PC-3 (cell line): ENCODE data around the gene LIN28B. TPM values are rescaled to one million over a fixed set of nuclear protein-coding genes. Genes with fewer than 3 reads are reported as not detected.
A peak's percentile ranks its signal among the peaks of the same experiment; 100 is the strongest.

Experiments used
- ATAC-seq: fragments of 200-7000 bp; cut with Tn5 transposase; 2 replicates; pipeline ENCODE4 v1.9.1; 2020; ENCODE audit warnings: mild to moderate bottlenecking, moderate library complexity
- BruUV-seq: library from RNA; stranded (reverse); fragments of 400-500 nt; replicated peaks from 2 replicates; lab custom pipeline; 2021; lab: Mats Ljungman, UMichigan
- CTCF ChIA-PET: fragments of 300-600 bp; sonication (Branson Sonifier 250); formaldehyde crosslinking; loops from one replicate; lab custom pipeline; 2022; ENCODE audit warnings: antibody characterized with exemption; lab: Charles Lee
- POLR2A ChIA-PET: fragments of 300-600 bp; sonication (Branson Sonifier 250); formaldehyde crosslinking; loops from one replicate; lab custom pipeline; 2022; ENCODE audit warnings: antibody characterized with exemption; ENCODE audit not compliant: unreplicated experiment; lab: Charles Lee
- DNase-seq: peaks from one replicate; pipeline ENCODE4 v3.0.0-alpha.2; 2015
- H2AFZ ChIP-seq: fragments of 300-600 bp; sonication (generic); 2 replicates; pipeline ENCODE4 v1.6.0; 2016; ENCODE audit warnings: antibody characterized with exemption, low read length
- H3F3A ChIP-seq: fragments of 300-600 bp; sonication (generic); one replicate; pipeline ENCODE4 v1.6.0; 2017; ENCODE audit warnings: antibody characterized with exemption, low read length, control low read depth, mild to moderate bottlenecking; ENCODE audit not compliant: unreplicated experiment
- H3K27ac ChIP-seq: fragments of 300-600 bp; sonication (generic); 2 replicates; pipeline ENCODE4 v1.5.1; 2016; ENCODE audit warnings: mild to moderate bottlenecking, low read length
- H3K27me3 ChIP-seq: fragments of 300-600 bp; sonication (generic); 2 replicates; pipeline ENCODE4 v1.6.1; 2016; ENCODE audit warnings: low read length, mixed read lengths
- H3K36me3 ChIP-seq: fragments of 300-600 bp; sonication (generic); 2 replicates; pipeline ENCODE4 v1.6.1; 2016; ENCODE audit warnings: low read depth, mixed run types, low read length, mixed read lengths
- H3K4me1 ChIP-seq: fragments of 300-600 bp; sonication (generic); 2 replicates; pipeline ENCODE4 v1.5.1; 2016; ENCODE audit warnings: low read length; ENCODE audit not compliant: insufficient read depth
- H3K4me2 ChIP-seq: fragments of 300-600 bp; sonication (generic); 2 replicates; pipeline ENCODE4 v1.6.0; 2016; ENCODE audit warnings: low read length
- H3K4me3 ChIP-seq: fragments of 300-600 bp; sonication (generic); 2 replicates; pipeline ENCODE4 v1.5.1; 2016; ENCODE audit warnings: mild to moderate bottlenecking, low read length, mixed read lengths
- H3K79me2 ChIP-seq: fragments of 300-600 bp; sonication (generic); 2 replicates; pipeline ENCODE4 v1.6.1; 2017; ENCODE audit warnings: low read length, mixed read lengths
- H3K9ac ChIP-seq: fragments of 300-600 bp; sonication (generic); 2 replicates; pipeline ENCODE4 v1.6.0; 2016; ENCODE audit warnings: mild to moderate bottlenecking, low read length
- H3K9me2 ChIP-seq: fragments of 300-600 bp; sonication (generic); replicated peaks from 2 replicates; pipeline ENCODE4 v1.6.1; 2016; ENCODE audit warnings: mixed run types, low read length, mixed read lengths
- H3K9me3 ChIP-seq: fragments of 300-600 bp; sonication (generic); 2 replicates; pipeline ENCODE4 v1.6.1; 2016; ENCODE audit warnings: low read length, mixed read lengths
- H4K20me1 ChIP-seq: fragments of 300-600 bp; sonication (generic); 2 replicates; pipeline ENCODE4 v1.6.1; 2016; ENCODE audit warnings: low read length, mixed read lengths
- CTCF ChIP-seq: fragments of 300-600 bp; sonication (generic); conservative IDR thresholded peaks from 2 replicates; pipeline ENCODE4 v1.5.1; 2017; ENCODE audit warnings: antibody characterized with exemption, low read depth, mild to moderate bottlenecking, low read length
- EZH2 ChIP-seq: fragments of 300-600 bp; sonication (generic); IDR thresholded peaks from one replicate; pipeline ENCODE4 v1.6.1; 2017; ENCODE audit warnings: antibody characterized with exemption, mild to moderate bottlenecking, low read length; ENCODE audit not compliant: unreplicated experiment
- EZH2phosphoT487 ChIP-seq: fragments of 300-600 bp; sonication (generic); IDR thresholded peaks from 2 replicates; pipeline ENCODE4 v1.6.1; 2018; ENCODE audit warnings: mild to moderate bottlenecking, antibody characterized with exemption, low read length, borderline replicate concordance
- intact Hi-C: fragments of 100-400 bp; cut with micrococcal nuclease; formaldehyde crosslinking; loops from 2 replicates; pipeline ENCODE4 v1.9.0; 2023
- total RNA-seq: library from RNA; depleted of rRNA; stranded (reverse); fragments of >200 nt; gene quantifications from 2 replicates; pipeline ENCODE4 v1.2.3, GENCODE V29; 2014

The LIN28B gene
- total RNA-seq, 1 experiment from 2014 or later, result 0.11 TPM

- no peak for ATAC-seq
- POLR2A ChIA-PET, result no interaction called here
Measured at GRCh38 chr6:105057160-105057559, 100.3 kb downstream of the LIN28B start.

GRCh38 chr6:105058316-105058715, 101.4 kb downstream of the LIN28B start:
- no peak for ATAC-seq
- H3K9me2 ChIP-seq, result no peaks in the 10 kb centered on the region
- no peaks in the 10 kb centered on the region for H3K4me1 ChIP-seq
- BruUV-seq, result no TSS peak
- H3K9ac ChIP-seq, result no peak overlapping the region
- no peaks in the 10 kb centered on the region for H4K20me1 ChIP-seq
- no peaks in the 10 kb centered on the region for H3K36me3 ChIP-seq
- CTCF ChIA-PET, result no interaction called here
- H2AFZ ChIP-seq, result peak overlapping the region; percentile 30
- no peaks in the 10 kb centered on the region for H3K9me3 ChIP-seq
- H3K27me3 ChIP-seq, result no peaks in the 10 kb centered on the region
- H3K4me3 ChIP-seq, result no peak overlapping the region
- POLR2A ChIA-PET, result no interaction called here
- TF ChIP-seq EZH2phosphoT487 (no peak), CTCF (no peak), EZH2 (no peak)
- no peaks in the 10 kb centered on the region for H3K79me2 ChIP-seq
- intact Hi-C loops, result no loop called here
- DNase-seq, result no peak
- H3K27ac ChIP-seq, result no peak overlapping the region
- no peak overlapping the region for H3K4me2 ChIP-seq
- H3F3A ChIP-seq, result no peaks in the 10 kb centered on the region

More at GRCh38 chr6:105057160-105057559, 100.3 kb downstream of the LIN28B start:
- CTCF ChIA-PET, result no interaction called here
- Histone ChIP-seq H3K27me3 (no peaks in the 10 kb centered on the region), H3K9me3 (no peaks in the 10 kb centered on the region), H3K9ac (no peak overlapping the region), H3K27ac (no peak overlapping the region), H3K36me3 (no peaks in the 10 kb centered on the region), H4K20me1 (no peaks in the 10 kb centered on the region), H2AFZ (no peak overlapping the region), H3K4me2 (no peak overlapping the region), H3K4me1 (0 out of 2 replicates have a peak, but pooled peaks cover under 1% of the 10 kb centered on the region), H3K4me3 (no peak overlapping the region), H3K79me2 (no peaks in the 10 kb centered on the region), H3F3A (no peaks in the 10 kb centered on the region), H3K9me2 (no peaks in the 10 kb centered on the region)
- DNase-seq, result no peak
- no peak for TF ChIP-seq CTCF
- no peak for TF ChIP-seq EZH2
- TF ChIP-seq EZH2phosphoT487, result no peak
- intact Hi-C loops, result no loop called here
- BruUV-seq, result no TSS peak

GRCh38 chr6:105058846-105059245, 101.9 kb downstream of the LIN28B start:
- Histone ChIP-seq H3K4me1 (no peaks in the 10 kb centered on the region), H3K4me2 (no peak overlapping the region), H3K9me3 (no peaks in the 10 kb centered on the region), H3K27me3 (no peaks in the 10 kb centered on the region), H4K20me1 (no peaks in the 10 kb centered on the region), H3K4me3 (no peak overlapping the region), H3K36me3 (no peaks in the 10 kb centered on the region), H3K79me2 (no peaks in the 10 kb centered on the region), H2AFZ (no peak overlapping the region), H3K9me2 (no peaks in the 10 kb centered on the region), H3F3A (no peaks in the 10 kb centered on the region), H3K27ac (no peak overlapping the region), H3K9ac (no peak overlapping the region)
- ChIA-PET POLR2A (no interaction called here), CTCF (no interaction called here)
- TF ChIP-seq CTCF (no peak), EZH2 (no peak), EZH2phosphoT487 (no peak)
- no TSS peak for BruUV-seq
- DNase-seq (no peak), ATAC-seq (no peak)
- intact Hi-C loops, result no loop called here
